ENCODE measurements around the gene CAMK1D. TPM values are rescaled to one million over a fixed set of nuclear protein-coding genes. Genes with fewer than 3 reads are reported as not detected.
"Not testable (repeated sequence)": the region's sequence is repeated elsewhere in the genome, so short reads cannot be mapped to it uniquely, and the experiment has no call there.

CAMK1D gene
- polyA plus RNA-seq, 1 donor (not counting 4 experiments of a cell fraction or from before 2014, with no cell fraction given): 0.76 TPM

DNA sequence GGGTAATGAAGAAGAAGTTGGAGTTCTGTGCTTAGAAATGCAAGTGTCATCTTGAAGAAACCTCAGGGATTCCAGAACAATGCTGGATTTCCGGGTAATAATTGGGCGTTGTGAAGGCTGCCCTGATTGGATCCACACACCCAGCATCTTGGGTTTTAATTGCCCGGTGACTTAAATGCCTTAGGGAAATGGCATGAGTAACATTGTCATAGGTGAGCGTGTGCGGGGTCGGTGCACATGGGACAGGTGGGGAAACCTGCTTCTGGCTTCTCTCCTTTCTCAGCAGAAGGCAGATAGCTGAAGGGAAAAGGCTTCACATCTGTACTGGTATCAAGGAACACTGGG, 15.2 kb upstream of the CAMK1D start:
- H3K27ac ChIP-seq (ENCODE audit: control insufficient read depth, insufficient read depth, low read length): peak overlapping the region; percentile 82
- TF ChIP-seq, protein P1, sequence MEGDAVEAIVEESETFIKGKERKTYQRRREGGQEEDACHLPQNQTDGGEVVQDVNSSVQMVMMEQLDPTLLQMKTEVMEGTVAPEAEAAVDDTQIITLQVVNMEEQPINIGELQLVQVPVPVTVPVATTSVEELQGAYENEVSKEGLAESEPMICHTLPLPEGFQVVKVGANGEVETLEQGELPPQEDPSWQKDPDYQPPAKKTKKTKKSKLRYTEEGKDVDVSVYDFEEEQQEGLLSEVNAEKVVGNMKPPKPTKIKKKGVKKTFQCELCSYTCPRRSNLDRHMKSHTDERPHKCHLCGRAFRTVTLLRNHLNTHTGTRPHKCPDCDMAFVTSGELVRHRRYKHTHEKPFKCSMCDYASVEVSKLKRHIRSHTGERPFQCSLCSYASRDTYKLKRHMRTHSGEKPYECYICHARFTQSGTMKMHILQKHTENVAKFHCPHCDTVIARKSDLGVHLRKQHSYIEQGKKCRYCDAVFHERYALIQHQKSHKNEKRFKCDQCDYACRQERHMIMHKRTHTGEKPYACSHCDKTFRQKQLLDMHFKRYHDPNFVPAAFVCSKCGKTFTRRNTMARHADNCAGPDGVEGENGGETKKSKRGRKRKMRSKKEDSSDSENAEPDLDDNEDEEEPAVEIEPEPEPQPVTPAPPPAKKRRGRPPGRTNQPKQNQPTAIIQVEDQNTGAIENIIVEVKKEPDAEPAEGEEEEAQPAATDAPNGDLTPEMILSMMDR (optimal IDR thresholded peaks at IDR 0.05 in 1 of 3, IDR thresholded peaks at IDR 0.05 in 1 of 3, conservative IDR thresholded peaks at IDR 0.05 in 1 of 3; ENCODE audit: extremely low read depth in 1 of 3, insufficient read depth in 2 of 3, low read length in 3 of 3): no peak
- TF ChIP-seq EZH2 (IDR thresholded peaks at IDR 0.05; ENCODE audit: low read length): no peak
- FAIRE-seq (no peak), DNase-seq (ENCODE audit: low read depth, low spot score) (no peak)
- no peaks in the 10 kb centered on the region for H3K9me3 ChIP-seq (ENCODE audit: control insufficient read depth, low read depth, low read length)
- peaks cover 17% of the 10 kb centered on the region for H3K4me1 ChIP-seq (ENCODE audit: control insufficient read depth, extremely low read depth, insufficient read depth, low read length)
- peak overlapping the region; percentile 62 for H3K9ac ChIP-seq (ENCODE audit: control insufficient read depth, extremely low read depth, insufficient read depth, low read length)
- H3K4me3 ChIP-seq (ENCODE audit: control insufficient read depth in 2 of 3, extremely low read depth in 1 of 3, insufficient read depth in 2 of 3, low read depth in 1 of 3, low read length in 3 of 3): peak overlapping the region in 2 of 3 experiments; percentile 2 to 42
- H3K27me3 ChIP-seq (ENCODE audit: control insufficient read depth, extremely low read depth, insufficient read depth, low read length): no peaks in the 10 kb centered on the region
- H3K36me3 ChIP-seq (ENCODE audit: control insufficient read depth in 2 of 2, extremely low read depth in 1 of 2, insufficient read depth in 2 of 2, low read length in 2 of 2): no peaks in the 10 kb centered on the region
- peak overlapping the region; percentile 16 for H2AFZ ChIP-seq (ENCODE audit: control insufficient read depth, low read length)
- H3K4me2 ChIP-seq (ENCODE audit: control insufficient read depth, extremely low read depth, insufficient read depth, low read depth, low read length): peak overlapping the region; percentile 70
- H4K20me1 ChIP-seq (ENCODE audit: control insufficient read depth, extremely low read depth, insufficient read depth, low read length): peaks cover 2% of the 10 kb centered on the region
- dilution Hi-C loops (cut with MboI; ENCODE audit: extremely low pct_ligation_motif_present, low sequenced_read_pairs): no loop called here
- no peaks in the 10 kb centered on the region for H3K9me1 ChIP-seq (ENCODE audit: control insufficient read depth, extremely low read depth, insufficient read depth, low read length)
- no peaks in the 10 kb centered on the region for H3K79me2 ChIP-seq (ENCODE audit: control insufficient read depth, insufficient read depth, low read length)

DNA sequence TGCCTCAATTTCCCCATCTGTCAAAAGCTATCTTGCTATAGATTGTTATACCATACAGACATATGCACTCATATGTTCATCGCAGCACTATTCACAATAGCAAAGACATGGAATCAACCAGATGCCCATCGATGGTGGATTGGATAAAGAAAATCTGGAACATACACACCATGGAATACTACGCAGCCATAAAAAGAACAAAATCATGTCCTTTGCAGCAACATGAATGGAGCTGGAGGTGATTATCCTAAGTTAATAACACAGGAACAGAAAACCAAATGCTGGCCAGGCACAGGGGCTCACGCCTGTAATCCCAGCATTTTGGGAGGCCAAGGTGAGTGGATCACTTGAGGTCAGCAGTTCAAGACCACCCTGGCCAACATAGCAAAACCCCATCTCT, 14.2 kb upstream of the CAMK1D start:
- H3K79me2 ChIP-seq (ENCODE audit: control insufficient read depth, insufficient read depth, low read length); H3K27me3 ChIP-seq (ENCODE audit: control insufficient read depth, extremely low read depth, insufficient read depth, low read length); H3K9me1 ChIP-seq (ENCODE audit: control insufficient read depth, extremely low read depth, insufficient read depth, low read length); H3K4me3 ChIP-seq (ENCODE audit: control insufficient read depth in 2 of 3, extremely low read depth in 1 of 3, insufficient read depth in 2 of 3, low read depth in 1 of 3, low read length in 3 of 3); H3K27ac ChIP-seq (ENCODE audit: control insufficient read depth, insufficient read depth, low read length); H3K36me3 ChIP-seq (ENCODE audit: control insufficient read depth in 2 of 2, extremely low read depth in 1 of 2, insufficient read depth in 2 of 2, low read length in 2 of 2); H3K9me3 ChIP-seq (ENCODE audit: control insufficient read depth, low read depth, low read length); H2AFZ ChIP-seq (ENCODE audit: control insufficient read depth, low read length); DNase-seq (ENCODE audit: low read depth, low spot score); H4K20me1 ChIP-seq (ENCODE audit: control insufficient read depth, extremely low read depth, insufficient read depth, low read length); H3K9ac ChIP-seq (ENCODE audit: control insufficient read depth, extremely low read depth, insufficient read depth, low read length); H3K4me2 ChIP-seq (ENCODE audit: control insufficient read depth, extremely low read depth, insufficient read depth, low read depth, low read length); dilution Hi-C loops (cut with MboI; ENCODE audit: extremely low pct_ligation_motif_present, low sequenced_read_pairs); FAIRE-seq: not testable (repeated sequence)
- peaks cover 17% of the 10 kb centered on the region for H3K4me1 ChIP-seq (ENCODE audit: control insufficient read depth, extremely low read depth, insufficient read depth, low read length)

All from keratinocyte (primary cell).